ENCODE data around the gene PZP. TPM values are rescaled to one million over a fixed set of nuclear protein-coding genes. Genes with fewer than 3 reads are reported as not detected.

PZP gene
- polyA plus RNA-seq, 1 donor from 2014 or later: not detected

DNA sequence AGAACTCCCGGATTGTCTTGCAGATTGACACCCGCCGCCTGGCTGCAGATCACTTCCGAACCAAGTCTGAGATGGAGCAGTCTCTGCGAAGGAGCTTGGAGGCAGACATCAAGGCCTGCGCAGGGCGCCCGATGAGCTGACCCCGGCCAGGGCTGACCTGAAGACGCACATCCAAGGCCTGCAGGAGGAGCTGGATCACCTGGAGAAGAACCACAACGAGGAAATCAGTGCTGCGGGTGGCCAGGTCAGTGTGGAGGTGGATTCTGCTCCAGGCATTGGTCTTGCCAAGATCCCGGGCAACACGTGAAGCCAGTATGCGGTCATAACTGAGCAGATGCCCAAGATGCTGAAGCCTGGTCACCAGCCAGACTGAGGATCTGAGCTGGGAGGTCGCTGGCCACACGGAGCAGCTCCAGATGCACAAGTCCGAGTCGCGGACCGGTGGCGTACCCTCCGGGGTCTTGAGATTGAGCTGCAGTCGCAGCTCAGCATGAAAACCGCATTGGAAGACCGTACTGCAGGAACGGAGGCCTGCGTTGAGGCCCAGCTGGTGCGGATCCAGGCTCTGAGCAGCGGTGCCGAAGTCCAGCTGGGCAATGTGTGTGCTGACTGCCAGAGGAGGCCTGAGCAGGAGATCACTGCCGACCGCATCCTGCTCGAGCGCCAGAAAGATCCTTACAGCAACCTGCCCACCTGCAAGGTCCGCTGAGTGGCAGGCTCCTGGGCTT lies 80.1 kb downstream of the PZP start:
- H3K4me2 ChIP-seq (ENCODE audit: low read length): no peak overlapping the region
- no peaks in the 10 kb centered on the region for H3K9me3 ChIP-seq (ENCODE audit: low read length)
- no peak overlapping the region for H3K27ac ChIP-seq (ENCODE audit: low read length)
- TF ChIP-seq EZH2 (IDR thresholded peaks at IDR 0.05; ENCODE audit: borderline replicate concordance, insufficient read depth, low read length, poor library complexity, severe bottlenecking) (no peak), TAF1 (IDR thresholded peaks at IDR 0.05; ENCODE audit: low read depth) (no peak), RAD21 (conservative IDR thresholded peaks at IDR 0.05) (no peak), EP300 (conservative IDR thresholded peaks at IDR 0.05; ENCODE audit: poor library complexity, severe bottlenecking) (no peak), MXI1 (conservative IDR thresholded peaks at IDR 0.05; ENCODE audit: poor library complexity, severe bottlenecking) (no peak), POLR2AphosphoS5 (IDR thresholded peaks at IDR 0.05) (no peak), SMC3 (conservative IDR thresholded peaks at IDR 0.05; ENCODE audit: poor library complexity) (no peak)
- TF ChIP-seq, protein P1, sequence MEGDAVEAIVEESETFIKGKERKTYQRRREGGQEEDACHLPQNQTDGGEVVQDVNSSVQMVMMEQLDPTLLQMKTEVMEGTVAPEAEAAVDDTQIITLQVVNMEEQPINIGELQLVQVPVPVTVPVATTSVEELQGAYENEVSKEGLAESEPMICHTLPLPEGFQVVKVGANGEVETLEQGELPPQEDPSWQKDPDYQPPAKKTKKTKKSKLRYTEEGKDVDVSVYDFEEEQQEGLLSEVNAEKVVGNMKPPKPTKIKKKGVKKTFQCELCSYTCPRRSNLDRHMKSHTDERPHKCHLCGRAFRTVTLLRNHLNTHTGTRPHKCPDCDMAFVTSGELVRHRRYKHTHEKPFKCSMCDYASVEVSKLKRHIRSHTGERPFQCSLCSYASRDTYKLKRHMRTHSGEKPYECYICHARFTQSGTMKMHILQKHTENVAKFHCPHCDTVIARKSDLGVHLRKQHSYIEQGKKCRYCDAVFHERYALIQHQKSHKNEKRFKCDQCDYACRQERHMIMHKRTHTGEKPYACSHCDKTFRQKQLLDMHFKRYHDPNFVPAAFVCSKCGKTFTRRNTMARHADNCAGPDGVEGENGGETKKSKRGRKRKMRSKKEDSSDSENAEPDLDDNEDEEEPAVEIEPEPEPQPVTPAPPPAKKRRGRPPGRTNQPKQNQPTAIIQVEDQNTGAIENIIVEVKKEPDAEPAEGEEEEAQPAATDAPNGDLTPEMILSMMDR (IDR thresholded peaks at IDR 0.05; ENCODE audit: poor library complexity, severe bottlenecking): no peak
- no peaks in the 10 kb centered on the region for H3F3A ChIP-seq (ENCODE audit: insufficient read depth, low read length, poor library complexity, severe bottlenecking)
- H3K27me3 ChIP-seq (ENCODE audit: insufficient read depth, low read depth, low read length): no peaks in the 10 kb centered on the region
- no peaks in the 10 kb centered on the region for H3K79me2 ChIP-seq (replicated peaks; ENCODE audit: insufficient read depth, low read length)
- H2AFZ ChIP-seq (ENCODE audit: low read depth, low read length): no peak overlapping the region
- H3K4me3 ChIP-seq (ENCODE audit: low read length): no peak overlapping the region
- no peak overlapping the region for H3K9ac ChIP-seq (ENCODE audit: low read length)
- H3K36me3 ChIP-seq (ENCODE audit: insufficient read depth, low read length): no peaks in the 10 kb centered on the region
- no peaks in the 10 kb centered on the region for H3K9me2 ChIP-seq (ENCODE audit: insufficient read depth, low read length)
- H4K20me1 ChIP-seq (ENCODE audit: insufficient read depth): no peaks in the 10 kb centered on the region

DNA sequence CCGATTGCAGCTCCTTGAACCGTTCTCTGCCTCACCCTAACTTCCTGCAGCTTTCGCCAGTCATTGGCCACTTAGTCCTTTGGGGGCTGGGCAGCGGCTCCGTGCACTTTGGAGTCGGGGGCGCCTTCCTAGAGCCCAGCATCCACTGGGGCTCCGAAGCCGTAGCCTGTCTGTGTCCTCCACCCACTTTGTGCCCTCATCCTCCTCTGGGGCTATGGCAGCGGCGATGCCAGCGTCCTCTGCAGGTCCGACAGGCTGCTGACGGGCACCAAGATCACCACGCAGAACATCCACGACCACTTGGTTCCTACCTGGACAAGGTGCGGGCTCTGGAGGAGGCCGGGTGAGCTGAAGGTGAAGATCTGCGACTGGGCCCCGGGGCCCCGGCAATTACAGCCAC lies 80.7 kb downstream of the PZP start:
- H3K9ac ChIP-seq (ENCODE audit: low read length): no peak overlapping the region
- no peaks in the 10 kb centered on the region for H3F3A ChIP-seq (ENCODE audit: insufficient read depth, low read length, poor library complexity, severe bottlenecking)
- H3K27me3 ChIP-seq (ENCODE audit: insufficient read depth, low read depth, low read length): no peaks in the 10 kb centered on the region
- TF ChIP-seq, protein P2, sequence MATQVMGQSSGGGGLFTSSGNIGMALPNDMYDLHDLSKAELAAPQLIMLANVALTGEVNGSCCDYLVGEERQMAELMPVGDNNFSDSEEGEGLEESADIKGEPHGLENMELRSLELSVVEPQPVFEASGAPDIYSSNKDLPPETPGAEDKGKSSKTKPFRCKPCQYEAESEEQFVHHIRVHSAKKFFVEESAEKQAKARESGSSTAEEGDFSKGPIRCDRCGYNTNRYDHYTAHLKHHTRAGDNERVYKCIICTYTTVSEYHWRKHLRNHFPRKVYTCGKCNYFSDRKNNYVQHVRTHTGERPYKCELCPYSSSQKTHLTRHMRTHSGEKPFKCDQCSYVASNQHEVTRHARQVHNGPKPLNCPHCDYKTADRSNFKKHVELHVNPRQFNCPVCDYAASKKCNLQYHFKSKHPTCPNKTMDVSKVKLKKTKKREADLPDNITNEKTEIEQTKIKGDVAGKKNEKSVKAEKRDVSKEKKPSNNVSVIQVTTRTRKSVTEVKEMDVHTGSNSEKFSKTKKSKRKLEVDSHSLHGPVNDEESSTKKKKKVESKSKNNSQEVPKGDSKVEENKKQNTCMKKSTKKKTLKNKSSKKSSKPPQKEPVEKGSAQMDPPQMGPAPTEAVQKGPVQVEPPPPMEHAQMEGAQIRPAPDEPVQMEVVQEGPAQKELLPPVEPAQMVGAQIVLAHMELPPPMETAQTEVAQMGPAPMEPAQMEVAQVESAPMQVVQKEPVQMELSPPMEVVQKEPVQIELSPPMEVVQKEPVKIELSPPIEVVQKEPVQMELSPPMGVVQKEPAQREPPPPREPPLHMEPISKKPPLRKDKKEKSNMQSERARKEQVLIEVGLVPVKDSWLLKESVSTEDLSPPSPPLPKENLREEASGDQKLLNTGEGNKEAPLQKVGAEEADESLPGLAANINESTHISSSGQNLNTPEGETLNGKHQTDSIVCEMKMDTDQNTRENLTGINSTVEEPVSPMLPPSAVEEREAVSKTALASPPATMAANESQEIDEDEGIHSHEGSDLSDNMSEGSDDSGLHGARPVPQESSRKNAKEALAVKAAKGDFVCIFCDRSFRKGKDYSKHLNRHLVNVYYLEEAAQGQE (IDR thresholded peaks at IDR 0.05; ENCODE audit: borderline replicate concordance): no peak
- no peak for TF ChIP-seq EZH2 (IDR thresholded peaks at IDR 0.05; ENCODE audit: borderline replicate concordance, insufficient read depth, low read length, poor library complexity, severe bottlenecking)
- no peak for TF ChIP-seq SMC3 (conservative IDR thresholded peaks at IDR 0.05; ENCODE audit: poor library complexity)
- TF ChIP-seq, protein P1 (IDR thresholded peaks at IDR 0.05; ENCODE audit: poor library complexity, severe bottlenecking): no peak
- no peak for TF ChIP-seq MXI1 (conservative IDR thresholded peaks at IDR 0.05; ENCODE audit: poor library complexity, severe bottlenecking)
- no peak for TF ChIP-seq RAD21 (conservative IDR thresholded peaks at IDR 0.05)
- no peak for TF ChIP-seq TAF1 (IDR thresholded peaks at IDR 0.05; ENCODE audit: low read depth)
- no peak for TF ChIP-seq EP300 (conservative IDR thresholded peaks at IDR 0.05; ENCODE audit: poor library complexity, severe bottlenecking)
- no peak for TF ChIP-seq POLR2AphosphoS5 (IDR thresholded peaks at IDR 0.05)
- H3K79me2 ChIP-seq (replicated peaks; ENCODE audit: insufficient read depth, low read length): no peaks in the 10 kb centered on the region
- no peak overlapping the region for H3K4me3 ChIP-seq (ENCODE audit: low read length)
- no peaks in the 10 kb centered on the region for H3K36me3 ChIP-seq (ENCODE audit: insufficient read depth, low read length)
- no peak overlapping the region for H2AFZ ChIP-seq (ENCODE audit: low read depth, low read length)
- H3K9me2 ChIP-seq (ENCODE audit: insufficient read depth, low read length): no peaks in the 10 kb centered on the region
- H3K4me2 ChIP-seq (ENCODE audit: low read length): no peak overlapping the region
- no peaks in the 10 kb centered on the region for H4K20me1 ChIP-seq (ENCODE audit: insufficient read depth)
- H3K9me3 ChIP-seq (ENCODE audit: low read length): no peaks in the 10 kb centered on the region
- H3K27ac ChIP-seq (ENCODE audit: low read length): no peak overlapping the region
